ENCODE results near the gene GTF3C1. TPM values are rescaled to one million over a fixed set of nuclear protein-coding genes. Genes with fewer than 3 reads are reported as not detected.

Gene GTF3C1
- total and polyA plus RNA-seq, 2 of the 8 experiments (the other 6 are each of a cell fraction or from before 2014, with no cell fraction given), result 89.3 to 126 TPM

- Histone ChIP-seq H3K56ac (replicated peaks; ENCODE audit: insufficient read length, low read depth, low read length) (no peak overlapping the region), H3K4ac (replicated peaks; ENCODE audit: insufficient read length, low read depth, low read length) (no peak overlapping the region), H4K20me1 (replicated peaks in 1 of 2; ENCODE audit: control insufficient read depth in 1 of 2, insufficient read depth in 2 of 2, low read length in 2 of 2) (no peaks in the 10 kb centered on the region), H3K18ac (ENCODE audit: extremely low read depth, low read length) (no peak overlapping the region), H4K8ac (ENCODE audit: extremely low read depth, insufficient read depth, low read length) (no peak overlapping the region), H3K79me2 (ENCODE audit: control insufficient read depth in 1 of 2, insufficient read depth in 2 of 2, low read length in 2 of 2) (no peaks in the 10 kb centered on the region), H3K9ac (replicated peaks in 1 of 4; ENCODE audit: extremely low read depth in 1 of 4, low read depth in 3 of 4, low read length in 3 of 4) (no peak overlapping the region), H3K14ac (ENCODE audit: insufficient read length) (no peak overlapping the region), H3K27ac (ENCODE audit: low read depth, low read length) (no peak overlapping the region), H2AK5ac (ENCODE audit: low read depth, low read length) (no peak overlapping the region), H3K27me3 (replicated peaks in 1 of 4; ENCODE audit: control insufficient read depth in 3 of 4, extremely low read depth in 1 of 4, insufficient read depth in 3 of 4, low read length in 3 of 4) (no peaks in the 10 kb centered on the region), H2BK120ac (replicated peaks; ENCODE audit: low read depth, low read length) (no peak overlapping the region), H2BK20ac (ENCODE audit: low read length) (no peak overlapping the region), H2BK5ac (ENCODE audit: low read depth, low read length) (no peak overlapping the region), H3K4me1 (replicated peaks in 1 of 4; ENCODE audit: control insufficient read depth in 3 of 4, insufficient read depth in 4 of 4, low read length in 3 of 4) (no peaks in the 10 kb centered on the region), H3K9me3 (ENCODE audit: insufficient read depth in 2 of 2, low read depth in 1 of 2, low read length in 1 of 2) (0 out of 4 replicates have a peak, but pooled peaks cover 0 to 2% of the 10 kb centered on the region in 2 experiments), H3K4me2 (ENCODE audit: insufficient read depth in 1 of 2, low read depth in 2 of 2, low read length in 2 of 2) (no peak overlapping the region), H3K4me3 (ENCODE audit: extremely low read depth in 1 of 4, insufficient read depth in 2 of 4, low read depth in 3 of 4, low read length in 4 of 4) (no peak overlapping the region), H3K79me1 (ENCODE audit: low read depth, low read length) (no peaks in the 10 kb centered on the region), H3K23ac (ENCODE audit: insufficient read length) (no peak overlapping the region), H4K91ac (replicated peaks; ENCODE audit: insufficient read length, low read length) (no peak overlapping the region), H2AFZ (ENCODE audit: low read length) (0 out of 2 replicates have a peak overlapping the region, but pooled peaks have one; percentile 53), H3K23me2 (ENCODE audit: low read depth, low read length) (no peaks in the 10 kb centered on the region), H3K36me3 (ENCODE audit: control insufficient read depth in 2 of 4, insufficient read depth in 4 of 4, low read length in 3 of 4) (no peaks in the 10 kb centered on the region), H2BK15ac (ENCODE audit: low read length) (no peak overlapping the region), H2BK12ac (ENCODE audit: low read depth, low read length) (no peak overlapping the region), H4K5ac (ENCODE audit: insufficient read length, low read depth, low read length) (no peak overlapping the region)
- ChIA-PET POLR2A (ENCODE audit: partially characterized antibody) (no interaction called here), CTCF (ENCODE audit: partially characterized antibody) (interaction anchor here (0.9 to 1.5 kb wide), 5 partner anchors 10 to 99 kb away, joined by 3 to 4 read pairs (median 4); no protein-coding TSS in a partner anchor)
- FAIRE-seq, result no peak
- TF ChIP-seq, protein P1, sequence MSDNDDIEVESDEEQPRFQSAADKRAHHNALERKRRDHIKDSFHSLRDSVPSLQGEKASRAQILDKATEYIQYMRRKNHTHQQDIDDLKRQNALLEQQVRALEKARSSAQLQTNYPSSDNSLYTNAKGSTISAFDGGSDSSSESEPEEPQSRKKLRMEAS (IDR thresholded peaks at IDR 0.05), result no peak
- no peak for TF ChIP-seq FOSL1 (IDR thresholded peaks at IDR 0.05; ENCODE audit: insufficient read depth, low read depth, low read length)
- 97% methylated on average over 5 of the region's 5 CpGs; no CpG with 5 or more reads in 1 of the 2 experiments for WGBS, 2 experiments (ENCODE audit: extremely low coverage in 1 of 2, insufficient coverage in 1 of 2, insufficient read length in 1 of 2, insufficient replicate concordance in 2 of 2, low coverage in 1 of 2, low lambda C conversion rate in 2 of 2, missing lambda C conversion rate in 1 of 2)
- no peak for DNase-seq (ENCODE audit: low read depth in 1 of 2, low spot score in 2 of 2)
These were observed 122.2 kb downstream of the GTF3C1 start for GRCh38 chr16:27427538-27427937.
